Renal cortical epithelial cell (primary cell): ENCODE measurements around the gene ZW10. TPM values are rescaled to one million over a fixed set of nuclear protein-coding genes. Genes with fewer than 3 reads are reported as not detected.

ENCODE experiments used
- DNase-seq: peaks from one replicate; pipeline ENCODE4 v3.0.0-alpha.2; 2011; ENCODE audit warnings: low read depth
- total RNA-seq: library from RNA; depleted of rRNA; stranded (reverse); fragments of >200 nt; gene quantifications from 2 replicates; pipeline ENCODE4 v1.2.3, GENCODE V29; 2014

Gene ZW10
- total RNA-seq, 1 donor from 2014 or later, result 24.5 TPM

- no peak for DNase-seq
Measured at GRCh38 chr11:113698515-113698914, 75.0 kb downstream of the ZW10 start.

DNA sequence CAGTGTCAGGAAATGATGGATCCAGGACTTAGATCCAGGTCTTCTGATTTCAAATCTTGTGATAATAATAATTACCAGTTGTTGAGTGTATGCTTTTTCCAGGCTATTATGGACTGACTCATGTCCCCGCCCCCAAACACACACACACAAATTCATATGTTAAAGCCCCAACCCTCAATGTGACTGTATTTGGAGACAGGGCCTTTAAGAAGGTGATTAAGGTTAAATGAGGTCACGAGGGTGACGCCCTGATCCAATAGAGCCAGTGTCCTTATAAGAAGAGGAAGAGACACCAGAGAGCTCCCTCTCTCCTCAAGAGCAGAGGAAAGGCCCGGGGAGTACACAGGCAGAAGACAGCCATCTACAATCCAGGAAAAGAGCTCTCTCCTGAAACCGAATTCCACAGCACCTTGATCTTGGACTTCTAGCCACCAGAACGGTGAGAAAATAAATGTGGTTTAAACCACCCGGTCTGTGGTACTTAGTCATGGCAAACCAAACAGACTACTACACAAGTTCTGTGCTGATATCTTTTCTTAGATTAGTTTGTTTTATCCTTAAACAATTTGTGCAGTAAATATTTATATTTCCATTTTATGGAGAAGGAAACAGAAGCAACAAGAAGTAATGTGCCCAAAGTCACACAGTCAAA lies 75.6 kb downstream of the ZW10 start:
- DNase-seq, result no peak

DNA sequence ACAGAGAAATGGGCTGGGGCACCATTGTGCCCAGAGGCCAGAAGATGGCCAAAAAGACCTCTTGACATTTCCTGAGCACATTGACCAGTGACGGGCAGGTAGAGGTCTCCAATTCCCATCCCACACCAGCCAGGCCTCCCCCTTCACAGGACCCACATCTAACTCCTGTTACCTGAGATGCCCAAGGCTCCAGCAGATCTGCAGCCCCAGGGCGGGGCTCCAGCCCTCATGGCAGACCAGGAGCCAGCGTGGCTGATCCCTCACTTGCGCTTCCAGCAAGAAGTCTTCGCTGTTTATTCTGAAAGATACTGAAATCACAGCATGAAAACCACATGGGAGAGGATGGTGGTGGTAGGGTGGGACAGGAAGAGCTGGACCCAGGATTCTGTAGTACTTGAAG lies 76.4 kb downstream of the ZW10 start:
- DNase-seq, result no peak

DNA sequence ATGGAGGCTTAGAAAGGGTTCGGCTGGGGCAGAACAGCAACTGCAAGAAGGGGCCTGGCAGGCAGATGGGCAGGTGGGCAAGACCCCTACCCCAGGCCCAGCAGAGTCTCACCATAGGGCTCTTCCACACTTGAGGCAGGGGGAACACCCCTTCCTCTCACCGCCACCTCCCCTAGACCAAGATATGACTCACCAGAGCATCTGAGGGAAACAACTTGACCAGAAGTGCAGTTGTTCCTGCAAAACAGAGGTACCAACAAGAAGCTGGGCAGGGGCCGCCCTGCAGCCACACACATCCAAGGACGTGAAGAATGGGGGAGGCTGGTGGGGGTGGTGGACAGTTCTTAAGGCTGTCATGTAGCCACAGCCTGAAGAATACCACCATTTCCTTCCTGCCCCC lies 78.3 kb downstream of the ZW10 start:
- no peak for DNase-seq

GRCh38 chr11:113694390-113694789 lies 79.1 kb downstream of the ZW10 start:
- DNase-seq, result no peak

GRCh38 chr11:113693030-113693429 lies 80.5 kb downstream of the ZW10 start:
- DNase-seq, result no peak

DNA sequence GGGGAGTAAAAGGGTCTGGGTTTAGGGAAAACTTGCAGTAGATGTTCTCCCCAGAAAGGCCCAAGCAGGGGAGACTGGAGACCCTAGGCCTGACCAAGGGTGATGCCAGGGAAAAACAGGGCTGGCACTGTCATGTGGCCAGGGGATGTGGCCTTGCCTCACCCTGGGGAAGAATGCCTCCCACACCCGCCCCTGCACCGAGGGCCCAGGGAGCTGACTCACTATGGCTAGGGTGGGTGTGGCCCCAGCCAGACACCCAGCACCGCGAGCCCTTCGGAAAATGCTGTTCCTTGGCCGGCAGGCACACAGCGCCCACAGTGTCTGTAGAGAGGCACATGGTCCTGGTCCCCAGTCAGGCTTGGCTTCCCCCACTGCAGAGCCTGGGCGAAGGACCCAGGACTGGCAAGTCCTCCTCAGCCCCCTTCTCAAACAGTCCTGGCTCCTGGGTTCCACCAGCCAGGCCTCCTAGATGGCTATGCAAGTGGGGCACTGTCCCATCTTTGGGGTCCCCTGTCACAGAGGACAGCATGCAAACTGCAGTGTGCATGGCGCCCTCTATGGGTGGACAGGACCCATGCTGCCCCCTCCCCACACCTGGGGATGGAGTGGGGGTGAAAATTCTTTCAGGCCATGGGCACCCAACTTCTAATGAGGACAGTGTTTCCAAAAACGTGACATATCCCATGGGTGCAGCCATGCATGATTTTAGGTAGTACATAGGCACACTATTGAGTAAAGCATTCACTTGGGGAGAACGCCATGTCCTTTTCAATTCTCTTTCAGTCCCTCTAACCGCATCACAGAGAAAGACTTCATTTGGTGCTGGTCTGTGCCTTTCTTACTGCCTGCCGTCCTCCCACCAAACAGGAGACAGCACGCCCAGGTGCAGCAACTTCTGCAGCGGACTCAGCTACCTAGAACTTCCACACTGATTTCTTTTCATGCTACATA lies 82.6 kb downstream of the ZW10 start:
- peak; percentile 76 for DNase-seq

GRCh38 chr11:113689768-113690618 lies 83.5 kb downstream of the ZW10 start:
- no peak for DNase-seq

DNA sequence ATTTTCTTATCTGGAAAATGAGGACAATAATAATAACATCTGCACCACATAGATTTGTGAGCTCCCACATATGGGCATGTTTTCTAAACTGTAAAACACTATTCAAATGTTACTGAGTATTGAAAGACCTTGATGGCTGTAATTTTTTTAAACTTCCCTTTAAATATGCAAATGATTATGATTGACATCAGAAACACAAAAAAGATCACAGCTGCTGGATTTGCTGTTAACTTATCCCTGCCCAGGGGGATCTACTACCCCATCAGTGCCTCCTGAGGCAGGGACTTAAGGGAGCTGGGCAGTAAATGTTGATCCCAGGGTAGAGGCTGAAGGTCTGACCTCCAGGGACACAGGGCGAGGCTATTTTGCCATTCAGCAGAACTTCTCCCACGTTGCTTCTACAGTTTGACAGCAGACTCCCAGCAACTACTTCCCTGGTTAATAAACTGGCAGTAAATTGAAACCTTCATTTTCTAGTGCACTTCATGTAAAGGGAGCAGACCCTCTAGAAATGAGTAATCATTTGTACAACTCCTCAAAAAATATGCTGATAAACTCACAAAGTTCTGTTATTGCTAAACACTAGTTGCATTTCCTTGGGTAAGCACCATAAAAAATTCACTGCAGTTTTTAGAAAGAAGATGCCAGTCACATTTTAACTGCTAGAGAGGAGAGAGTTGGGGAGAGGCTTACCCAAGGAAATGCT lies 87.7 kb downstream of the ZW10 start:
- DNase-seq, result no peak

DNA sequence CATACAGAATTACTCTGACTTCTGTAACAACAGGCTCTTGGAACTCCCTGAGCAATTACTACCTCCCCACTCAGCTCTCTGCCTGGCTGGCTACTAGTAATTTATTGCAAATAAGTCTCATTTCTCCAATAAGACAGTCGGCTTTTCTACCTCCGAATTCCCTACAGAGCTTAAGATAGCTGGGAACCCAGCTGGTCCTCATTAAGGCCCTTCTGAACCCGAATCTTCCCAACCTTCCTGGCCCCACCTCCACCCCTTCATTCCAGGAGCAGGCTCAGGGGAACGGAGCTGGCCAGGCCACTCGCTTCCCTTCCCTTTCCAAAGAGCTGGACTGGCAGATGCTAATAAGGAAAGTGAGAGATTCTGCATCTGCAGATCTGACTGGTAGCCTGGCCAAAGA lies 89.0 kb downstream of the ZW10 start:
- no peak for DNase-seq

GRCh38 chr11:113683481-113684046 lies 89.9 kb downstream of the ZW10 start:
- no peak for DNase-seq

Other genes with a start within 250 kb of the ZW10 start
- not detected in 2 replicates for gene TMPRSS5, start 67.4 kb downstream of the ZW10 start, total RNA-seq
- not detected in 2 replicates for gene CLDN25, start 6.1 kb upstream of the ZW10 start, total RNA-seq
- 19.8 and 39.4 TPM in 2 replicates for gene USP28, start 101.9 kb upstream of the ZW10 start, total RNA-seq
- gene HTR3B, start 131.1 kb upstream of the ZW10 start, total RNA-seq, result not detected in 2 replicates
- 0.35 TPM in 2 replicates for gene HTR3A, start 201.4 kb upstream of the ZW10 start, total RNA-seq